GM19395 (cell line): ENCODE results near the gene SLC9A9.

ENCODE experiments used
- ATAC-seq: cut with Tn5 transposase; IDR thresholded peaks from one replicate; pipeline ENCODE4 v1.9.1; 2021; ENCODE audit warnings: mild to moderate bottlenecking, moderate library complexity; ENCODE audit not compliant: unreplicated experiment

Gene SLC9A9

GRCh38 chr3:143375698-143376097 is 472.6 kb downstream of the SLC9A9 start:
- ATAC-seq, result no peak

- ATAC-seq, result no peak
Measured at GRCh38 chr3:143367171-143367570, 481.1 kb downstream of the SLC9A9 start.

DNA sequence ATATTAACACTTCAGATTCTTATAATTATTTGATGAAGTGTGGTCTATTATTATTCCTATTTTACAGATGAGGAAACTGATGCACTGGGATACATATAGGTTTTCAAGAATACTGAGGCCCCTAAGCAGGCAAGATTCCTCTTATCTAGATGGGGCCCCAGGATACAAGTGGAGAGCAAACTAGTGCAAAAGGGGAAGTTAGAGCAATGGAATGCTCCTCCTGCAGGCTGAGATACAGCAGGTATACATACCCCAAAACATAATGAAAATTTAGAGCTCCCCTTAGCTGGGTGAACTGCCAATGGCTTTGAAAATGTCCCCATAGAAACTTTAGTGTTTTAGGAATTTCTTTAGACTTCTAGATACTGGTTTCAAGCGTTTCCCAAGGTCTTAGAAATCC is 481.6 kb downstream of the SLC9A9 start:
- no peak for ATAC-seq

- ATAC-seq, result no peak
Measured at GRCh38 chr3:143363949-143364348, 484.3 kb downstream of the SLC9A9 start.

DNA sequence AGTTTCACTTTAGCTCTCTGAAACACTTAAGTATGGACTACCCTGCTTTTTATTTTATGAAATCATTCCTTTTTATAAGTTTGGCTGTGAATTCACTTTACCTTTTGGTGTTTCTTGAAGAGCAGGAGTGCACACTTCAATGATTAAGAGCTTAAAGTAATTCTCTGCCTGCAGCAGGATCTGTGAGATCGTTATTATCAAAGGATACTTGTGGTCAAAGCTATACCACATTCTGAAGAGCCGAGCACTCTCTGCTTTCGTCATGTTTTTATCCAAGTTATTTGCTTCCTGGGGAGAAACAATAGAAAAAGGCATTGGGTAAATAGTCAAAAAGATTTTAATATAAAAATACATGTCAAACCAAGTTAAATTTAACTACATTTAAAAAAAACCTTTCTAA is 485.0 kb downstream of the SLC9A9 start:
- no peak for ATAC-seq

- ATAC-seq, result no peak
Measured at GRCh38 chr3:143362115-143362991, 485.9 kb downstream of the SLC9A9 start.

GRCh38 chr3:143361589-143361988 is 486.7 kb downstream of the SLC9A9 start:
- ATAC-seq, result no peak

- ATAC-seq, result no peak
Measured at GRCh38 chr3:143360244-143360643, 488.0 kb downstream of the SLC9A9 start.

GRCh38 chr3:143358793-143359491 is 489.3 kb downstream of the SLC9A9 start:
- no peak for ATAC-seq

DNA sequence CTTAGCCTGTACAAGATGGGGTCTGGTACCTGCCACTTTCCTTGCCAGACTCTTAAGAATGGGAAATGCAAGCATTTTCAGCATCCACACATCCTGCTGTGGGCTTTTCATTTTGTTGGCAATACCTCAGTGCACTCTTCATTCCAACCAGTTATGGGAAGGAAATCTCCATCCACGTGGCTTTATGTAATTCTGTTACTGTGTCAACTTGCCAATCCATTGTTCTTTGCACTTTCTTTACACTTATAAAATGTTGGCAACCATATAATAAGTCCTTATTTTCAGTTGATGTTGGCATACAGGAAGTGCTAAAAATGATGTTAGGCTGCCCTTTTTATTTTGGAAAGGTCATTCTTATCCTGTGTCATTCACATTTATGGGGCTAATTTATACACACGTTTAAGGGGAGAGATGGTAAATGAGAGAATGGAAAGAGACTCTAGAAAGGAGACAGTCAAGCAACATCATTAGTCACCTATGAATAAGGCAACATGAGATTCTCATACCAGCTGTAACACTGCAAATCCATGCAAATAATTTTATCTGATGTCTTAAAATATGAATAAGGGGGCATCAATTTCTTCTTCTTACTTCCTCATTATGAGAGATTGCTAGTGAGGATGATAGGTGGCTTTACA is 490.0 kb downstream of the SLC9A9 start:
- ATAC-seq, result no peak

DNA sequence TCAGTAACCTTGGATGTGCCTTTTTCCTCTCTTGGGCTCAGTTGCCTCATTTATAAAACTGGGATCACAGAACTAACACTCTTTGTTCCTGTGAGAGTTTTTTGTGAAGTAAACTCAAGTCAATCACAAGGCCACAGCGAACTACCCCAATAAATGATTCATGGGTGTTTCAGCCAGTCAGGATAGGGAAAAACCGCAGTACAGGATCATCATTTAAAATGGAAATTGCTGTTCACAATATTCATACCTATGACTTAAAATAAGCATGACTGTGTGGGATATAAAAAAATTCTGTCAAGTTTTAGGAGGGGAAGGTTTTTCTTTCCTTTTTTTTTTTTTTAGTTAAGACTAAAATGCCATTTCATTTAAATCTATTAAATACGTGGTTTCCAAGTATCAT is 490.6 kb downstream of the SLC9A9 start:
- ATAC-seq, result no peak

DNA sequence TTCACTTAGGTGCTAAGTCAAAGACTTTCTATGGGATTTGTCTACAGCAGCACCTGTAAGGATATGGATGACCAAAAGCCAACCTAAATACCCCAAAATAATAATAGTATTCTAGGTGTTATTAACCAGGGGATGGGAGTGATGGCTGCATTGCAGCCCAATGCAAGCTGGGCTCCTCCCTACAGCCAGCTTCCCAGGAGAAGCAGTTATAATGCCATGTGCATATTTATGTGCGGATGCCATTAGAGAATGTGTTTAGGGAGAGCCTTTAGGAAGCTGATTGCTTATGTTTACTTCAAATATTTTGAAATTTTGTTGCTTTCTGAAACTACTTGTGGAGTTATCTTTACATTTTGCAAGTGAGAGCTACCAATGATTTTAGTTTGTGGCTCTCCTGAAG is 491.4 kb downstream of the SLC9A9 start:
- ATAC-seq, result no peak

DNA sequence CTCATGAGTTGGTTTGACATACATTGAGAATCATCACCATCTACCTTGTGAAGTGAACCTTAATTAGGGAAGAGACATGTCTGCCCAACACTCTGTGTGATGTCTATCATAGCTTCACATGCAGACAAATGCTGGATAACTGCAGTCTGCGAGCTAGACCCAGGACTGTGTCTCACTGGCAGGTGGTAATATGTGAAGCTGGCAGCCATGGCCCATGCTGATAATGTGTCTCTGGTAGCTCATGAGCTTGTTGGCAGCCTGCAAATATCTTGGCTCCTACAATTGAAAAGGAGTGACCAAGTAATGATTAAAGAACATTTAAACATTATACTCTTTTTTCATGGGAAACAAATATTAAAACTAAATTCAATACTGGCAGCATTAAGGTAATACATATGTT is 493.9 kb downstream of the SLC9A9 start:
- no peak for ATAC-seq

DNA sequence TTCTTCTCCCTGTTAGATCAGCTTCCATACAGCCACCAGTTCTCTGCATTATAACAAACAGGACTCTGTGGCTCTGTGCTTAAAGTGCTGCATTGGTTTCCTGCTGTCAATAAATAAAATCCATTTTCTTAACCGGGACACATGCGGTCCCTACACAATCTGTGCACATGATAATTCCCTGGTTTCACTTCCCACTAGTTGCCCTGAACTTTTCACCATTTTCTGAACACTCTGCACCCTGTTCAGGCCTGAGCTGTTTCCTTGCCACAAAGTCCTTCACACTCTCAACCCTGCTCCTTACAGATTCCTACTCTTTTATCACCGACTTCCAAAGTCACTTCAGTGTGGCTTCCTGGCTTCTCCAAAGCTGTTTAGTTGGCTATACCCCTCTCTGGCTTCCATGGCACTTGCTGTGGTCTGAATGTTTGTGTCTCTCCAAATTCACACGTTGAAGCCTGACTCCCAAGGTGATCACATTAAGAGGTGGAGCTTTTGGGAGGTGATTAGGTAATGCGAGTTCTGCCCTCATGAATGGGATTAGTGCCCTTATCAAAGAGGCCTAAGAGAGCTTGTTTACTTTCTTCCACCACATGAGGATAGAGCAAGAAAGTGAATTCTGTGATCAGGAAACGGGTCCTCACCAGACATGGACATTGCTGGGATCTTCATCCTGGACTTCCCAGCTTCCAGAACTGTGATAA is 495.3 kb downstream of the SLC9A9 start:
- no peak for ATAC-seq

- ATAC-seq, result no peak
Measured at GRCh38 chr3:143351895-143352608, 496.2 kb downstream of the SLC9A9 start.

DNA sequence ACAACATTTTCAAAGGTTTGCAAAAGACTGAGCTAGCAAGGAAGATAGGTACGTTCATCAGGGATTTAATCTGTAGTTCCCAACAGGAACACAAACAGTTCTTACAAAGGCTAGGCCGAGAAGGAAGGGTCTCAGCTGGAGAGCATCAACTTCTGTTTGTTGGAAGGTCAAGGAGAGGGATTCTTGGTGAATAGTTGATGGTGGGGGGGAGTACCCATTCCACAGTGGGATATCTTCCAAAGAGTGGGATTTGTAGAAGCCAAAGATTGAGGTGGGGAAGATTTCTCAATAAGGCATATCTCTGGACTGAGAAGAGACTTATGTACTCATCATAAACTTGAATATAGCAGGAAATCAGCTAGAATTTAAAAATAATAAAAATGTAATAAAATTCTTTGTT is 496.9 kb downstream of the SLC9A9 start:
- no peak for ATAC-seq

GRCh38 chr3:143349455-143349854 is 498.8 kb downstream of the SLC9A9 start:
- ATAC-seq, result no peak

- ATAC-seq, result no peak
Measured at GRCh38 chr3:143348486-143349327, 499.6 kb downstream of the SLC9A9 start.

GRCh38 chr3:143344516-143345165 is 503.6 kb downstream of the SLC9A9 start:
- ATAC-seq, result no peak
